GM18870 (cell line): ENCODE data around the gene C2CD4D.

Experiments used
- ATAC-seq: cut with Tn5 transposase; IDR thresholded peaks from one replicate; pipeline ENCODE4 v1.9.1; 2021; ENCODE audit warnings: moderate library complexity; ENCODE audit not compliant: unreplicated experiment

C2CD4D gene

GRCh38 chr1:151790940-151791651 lies 48.5 kb downstream of the C2CD4D start:
- ATAC-seq = no peak

GRCh38 chr1:151790071-151790939 lies 49.3 kb downstream of the C2CD4D start, which contains the start of gene TDRKH:
TDRKH (minus strand) TSS chr1:151790500; CDS start chr1:151783022, 7,478 bp downstream.
- ATAC-seq = peak; percentile 96
